ENCODE results near the gene KCNMB4. TPM values are rescaled to one million over a fixed set of nuclear protein-coding genes. Genes with fewer than 3 reads are reported as not detected.

The KCNMB4 gene
- total RNA-seq, 4 donors from 2014 or later = 0.18 to 1.9 (median 1.2) TPM; not detected in 1

DNA sequence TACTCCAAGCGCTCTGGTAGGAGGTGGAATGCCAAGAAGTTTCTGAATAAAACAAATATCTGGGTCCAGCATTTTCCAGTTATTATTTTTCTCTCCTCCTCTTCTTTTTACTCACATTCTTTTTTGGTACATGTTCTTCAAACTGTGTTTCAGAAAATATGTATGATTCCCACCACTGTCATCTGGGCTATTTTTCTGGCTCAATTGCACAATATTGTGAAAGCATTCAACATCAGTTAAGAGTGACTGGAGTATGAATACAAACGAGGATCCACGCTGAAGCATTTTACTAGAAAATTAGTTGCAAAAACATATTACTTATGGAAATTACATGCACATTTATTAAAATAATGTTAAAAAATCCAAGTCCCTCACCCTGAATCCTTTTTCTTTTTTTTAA, 61.5 kb downstream of the KCNMB4 start:
- WGBS, 2 donors = 80 to 92% methylated on average over 3 of the region's 3 CpGs
- no peaks in the 10 kb centered on the region for H3K4me1 ChIP-seq
- intact Hi-C loops (cut with DNase I) = no loop called here
- DNase-seq = no peak
- H3K27me3 ChIP-seq = no peaks in the 10 kb centered on the region
- no peaks in the 10 kb centered on the region for H3K9me3 ChIP-seq
- no peaks in the 10 kb centered on the region for H3K36me3 ChIP-seq
- H3K4me3 ChIP-seq = no peak overlapping the region
- TF ChIP-seq, protein P1, sequence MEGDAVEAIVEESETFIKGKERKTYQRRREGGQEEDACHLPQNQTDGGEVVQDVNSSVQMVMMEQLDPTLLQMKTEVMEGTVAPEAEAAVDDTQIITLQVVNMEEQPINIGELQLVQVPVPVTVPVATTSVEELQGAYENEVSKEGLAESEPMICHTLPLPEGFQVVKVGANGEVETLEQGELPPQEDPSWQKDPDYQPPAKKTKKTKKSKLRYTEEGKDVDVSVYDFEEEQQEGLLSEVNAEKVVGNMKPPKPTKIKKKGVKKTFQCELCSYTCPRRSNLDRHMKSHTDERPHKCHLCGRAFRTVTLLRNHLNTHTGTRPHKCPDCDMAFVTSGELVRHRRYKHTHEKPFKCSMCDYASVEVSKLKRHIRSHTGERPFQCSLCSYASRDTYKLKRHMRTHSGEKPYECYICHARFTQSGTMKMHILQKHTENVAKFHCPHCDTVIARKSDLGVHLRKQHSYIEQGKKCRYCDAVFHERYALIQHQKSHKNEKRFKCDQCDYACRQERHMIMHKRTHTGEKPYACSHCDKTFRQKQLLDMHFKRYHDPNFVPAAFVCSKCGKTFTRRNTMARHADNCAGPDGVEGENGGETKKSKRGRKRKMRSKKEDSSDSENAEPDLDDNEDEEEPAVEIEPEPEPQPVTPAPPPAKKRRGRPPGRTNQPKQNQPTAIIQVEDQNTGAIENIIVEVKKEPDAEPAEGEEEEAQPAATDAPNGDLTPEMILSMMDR (IDR thresholded peaks at IDR 0.05) = no peak
- TF ChIP-seq POLR2A (IDR thresholded peaks at IDR 0.05) = no peak
- H3K27ac ChIP-seq = no peak overlapping the region

DNA sequence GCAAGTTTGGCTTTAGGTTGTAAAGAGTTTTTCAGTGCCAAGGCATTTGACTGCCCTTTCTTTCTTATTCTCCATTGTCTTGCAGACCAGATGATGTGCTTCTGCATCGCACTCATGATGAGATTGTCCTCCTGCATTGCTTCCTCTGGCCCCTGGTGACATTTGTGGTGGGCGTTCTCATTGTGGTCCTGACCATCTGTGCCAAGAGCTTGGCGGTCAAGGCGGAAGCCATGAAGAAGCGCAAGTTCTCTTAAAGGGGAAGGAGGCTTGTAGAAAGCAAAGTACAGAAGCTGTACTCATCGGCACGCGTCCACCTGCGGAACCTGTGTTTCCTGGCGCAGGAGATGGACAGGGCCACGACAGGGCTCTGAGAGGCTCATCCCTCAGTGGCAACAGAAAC, 64.3 kb downstream of the KCNMB4 start:
- Histone ChIP-seq H3K27ac (no peak overlapping the region), H3K9me3 (no peaks in the 10 kb centered on the region), H3K4me1 (no peaks in the 10 kb centered on the region), H3K4me3 (no peak overlapping the region), H3K36me3 (no peaks in the 10 kb centered on the region), H3K27me3 (no peaks in the 10 kb centered on the region)
- TF ChIP-seq, protein P1 (IDR thresholded peaks at IDR 0.05) = no peak
- no peak for TF ChIP-seq POLR2A (IDR thresholded peaks at IDR 0.05)
- no peak for DNase-seq
- intact Hi-C loops (cut with DNase I) = no loop called here
- WGBS, 2 donors = 83 to 87% methylated on average over 4 to 11 of the region's 11 CpGs

- no peak for TF ChIP-seq POLR2A (IDR thresholded peaks at IDR 0.05)
- TF ChIP-seq, protein P1 (IDR thresholded peaks at IDR 0.05) = no peak
- no peak overlapping the region for H3K4me3 ChIP-seq
- intact Hi-C loops (cut with DNase I) = no loop called here
- no peaks in the 10 kb centered on the region for H3K36me3 ChIP-seq
- H3K4me1 ChIP-seq = no peaks in the 10 kb centered on the region
- no peak overlapping the region for H3K27ac ChIP-seq
- H3K27me3 ChIP-seq = no peaks in the 10 kb centered on the region
- DNase-seq = no peak
- H3K9me3 ChIP-seq = no peaks in the 10 kb centered on the region
These were observed 70.7 kb downstream of the KCNMB4 start for GRCh38 chr12:70436836-70437235.

DNA sequence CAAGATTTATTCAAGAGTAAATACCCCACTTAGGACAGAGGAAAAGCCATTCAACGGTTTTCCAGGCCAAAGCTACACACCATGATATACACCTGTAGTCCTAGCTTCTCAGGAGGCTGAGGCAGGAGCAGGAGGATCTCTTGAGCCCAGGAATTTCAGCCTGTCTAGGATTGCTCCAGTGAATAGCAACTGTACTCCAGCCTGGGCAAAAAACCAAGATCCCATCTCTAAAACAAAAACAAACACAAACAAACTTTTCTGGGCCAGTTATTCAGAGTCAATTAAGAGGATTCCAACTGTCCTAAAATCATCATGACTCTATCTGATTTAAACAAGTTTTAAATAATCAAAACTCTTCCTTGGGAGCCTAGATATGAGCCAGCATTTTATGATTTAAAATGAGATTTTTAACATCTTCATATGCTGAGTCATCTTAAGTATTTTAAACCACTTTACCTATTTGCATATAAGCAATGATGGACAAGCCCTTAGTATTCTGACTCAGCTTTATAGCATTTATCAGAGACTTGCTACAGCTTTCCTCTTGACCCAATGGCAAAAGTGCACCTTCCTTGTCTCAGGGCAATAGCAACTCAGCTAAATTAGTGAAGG, 77.1 kb downstream of the KCNMB4 start:
- Histone ChIP-seq H3K36me3 (no peaks in the 10 kb centered on the region), H3K27me3 (no peaks in the 10 kb centered on the region), H3K27ac (no peak overlapping the region), H3K4me1 (no peaks in the 10 kb centered on the region), H3K4me3 (no peak overlapping the region), H3K9me3 (no peaks in the 10 kb centered on the region)
- no peak for DNase-seq
- intact Hi-C loops (cut with DNase I) = no loop called here
- 0 to 42% methylated on average over 1 of the region's 1 CpG for WGBS, 2 donors
- no peak for TF ChIP-seq POLR2A (IDR thresholded peaks at IDR 0.05)
- TF ChIP-seq, protein P1 (IDR thresholded peaks at IDR 0.05) = no peak

DNA sequence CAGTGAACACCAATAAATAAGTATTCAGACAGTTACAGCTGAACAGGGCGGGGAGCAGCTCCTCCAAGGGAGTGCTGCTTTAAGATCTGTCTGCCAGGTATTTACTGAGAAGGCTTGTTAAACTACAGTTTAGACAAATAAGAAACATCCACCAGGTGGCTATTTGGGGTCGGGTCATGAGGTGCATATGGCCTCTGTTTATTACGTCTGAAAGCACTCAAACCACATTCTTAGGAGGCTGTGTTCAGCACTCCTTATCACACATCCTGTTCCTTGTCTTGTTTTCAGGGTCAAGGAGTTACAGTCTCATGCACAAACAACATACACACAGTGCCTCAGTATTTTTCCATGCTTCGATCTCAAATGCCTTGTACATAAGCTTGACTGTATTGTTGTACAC, 78.8 kb downstream of the KCNMB4 start:
- Histone ChIP-seq H3K27me3 (no peaks in the 10 kb centered on the region), H3K9me3 (peaks cover 0 to 3% (median 2%) of the 10 kb centered on the region in 3 donors), H3K36me3 (no peaks in the 10 kb centered on the region), H3K27ac (no peak overlapping the region), H3K4me1 (no peaks in the 10 kb centered on the region), H3K4me3 (no peak overlapping the region)
- TF ChIP-seq, protein P1 (IDR thresholded peaks at IDR 0.05) = no peak
- no peak for TF ChIP-seq POLR2A (IDR thresholded peaks at IDR 0.05)
- 60 to 68% methylated on average over 4 of the region's 4 CpGs for WGBS, 2 donors
- no peak for DNase-seq
- intact Hi-C loops (cut with DNase I) = no loop called here
